H9 (cell line): ENCODE measurements around the gene MB21D2. TPM values are rescaled to one million over a fixed set of nuclear protein-coding genes. Genes with fewer than 3 reads are reported as not detected.

Source experiments
- DNase-seq: peaks from one replicate; pipeline ENCODE4 v3.0.0-alpha.2; 2017
- H2AFZ ChIP-seq: one replicate; pipeline ENCODE4 v1.6.1; 2013; ENCODE audit warnings: mild to moderate bottlenecking, low read length, control low read depth, moderate library complexity
- H2AK5ac ChIP-seq: 2 replicates; pipeline ENCODE4 v1.6.1; 2013; ENCODE audit warnings: low read length, control low read depth, mixed read lengths; ENCODE audit not compliant: insufficient read length
- H2BK120ac ChIP-seq: one replicate; pipeline ENCODE4 v1.6.1; 2013; ENCODE audit warnings: low read depth, mild to moderate bottlenecking, low read length, control low read depth, inconsistent platforms; ENCODE audit not compliant: poor library complexity, severe bottlenecking
- H2BK12ac ChIP-seq: 2 replicates; pipeline ENCODE4 v1.6.1; 2013; ENCODE audit warnings: low read length, control low read depth, mixed read lengths, low read depth; ENCODE audit not compliant: insufficient read length
- H2BK15ac ChIP-seq: 2 replicates; pipeline ENCODE4 v1.6.1; 2013; ENCODE audit warnings: low read depth, low read length, control low read depth
- H2BK20ac ChIP-seq: one replicate; pipeline ENCODE4 v1.6.1; 2013; ENCODE audit warnings: low read depth, mild to moderate bottlenecking, low read length, control low read depth, inconsistent platforms; ENCODE audit not compliant: poor library complexity, severe bottlenecking
- H2BK5ac ChIP-seq: 2 replicates; pipeline ENCODE4 v1.6.1; 2013; ENCODE audit warnings: low read length, control low read depth, mixed read lengths; ENCODE audit not compliant: insufficient read length
- H3K14ac ChIP-seq: 2 replicates; pipeline ENCODE4 v1.6.1; 2013; ENCODE audit warnings: low read length, control low read depth; ENCODE audit not compliant: insufficient read depth
- H3K18ac ChIP-seq: 2 replicates; pipeline ENCODE4 v1.6.1; 2013; ENCODE audit warnings: low read depth, mild to moderate bottlenecking, mixed read lengths, low read length, control low read depth; ENCODE audit not compliant: insufficient read length
- H3K23ac ChIP-seq: 2 replicates; pipeline ENCODE4 v1.6.1; 2013; ENCODE audit warnings: low read length, control low read depth, mixed read lengths, low read depth; ENCODE audit not compliant: insufficient read length
- H3K23me2 ChIP-seq: 2 replicates; pipeline ENCODE4 v1.6.1; 2013; ENCODE audit warnings: low read depth, mild to moderate bottlenecking, mixed read lengths, low read length, control low read depth; ENCODE audit not compliant: insufficient read length, poor library complexity, severe bottlenecking
- H3K27ac ChIP-seq: 2 replicates; pipeline ENCODE4 v1.5.1; 2013; ENCODE audit warnings: low read length, control low read depth, mixed read lengths, low read depth; ENCODE audit not compliant: insufficient read length
- H3K27me3 ChIP-seq: 2 replicates; pipeline ENCODE4 v1.6.1; 2013; ENCODE audit warnings: low read length, control low read depth, inconsistent platforms; ENCODE audit not compliant: insufficient read depth
- H3K4ac ChIP-seq: 2 replicates; pipeline ENCODE4 v1.6.1; 2013; ENCODE audit warnings: low read depth, mild to moderate bottlenecking, control low read depth, inconsistent platforms, low read length, moderate library complexity
- H3K4me1 ChIP-seq: 2 replicates; pipeline ENCODE4 v1.6.1; 2013; ENCODE audit warnings: low read length, control low read depth, inconsistent platforms; ENCODE audit not compliant: insufficient read depth
- H3K4me2 ChIP-seq: 2 replicates; pipeline ENCODE4 v1.6.1; 2013; ENCODE audit warnings: low read length, control low read depth, mixed read lengths; ENCODE audit not compliant: insufficient read length, insufficient read depth
- H3K56ac ChIP-seq: 2 replicates; pipeline ENCODE4 v1.6.1; 2013; ENCODE audit warnings: low read depth, mild to moderate bottlenecking, mixed read lengths, low read length, control low read depth; ENCODE audit not compliant: insufficient read length
- H3K79me1 ChIP-seq: 2 replicates; pipeline ENCODE4 v1.6.1; 2013; ENCODE audit warnings: low read depth, mild to moderate bottlenecking, moderate library complexity, low read length, control low read depth, inconsistent platforms; ENCODE audit not compliant: insufficient read depth, poor library complexity, severe bottlenecking
- H3K79me2 ChIP-seq: 2 replicates; pipeline ENCODE4 v1.6.1; 2013; ENCODE audit warnings: low read length, control low read depth, inconsistent platforms; ENCODE audit not compliant: insufficient read depth
- H3K9ac ChIP-seq: 2 replicates; pipeline ENCODE4 v1.6.1; 2013; ENCODE audit warnings: low read length, control low read depth, mixed read lengths; ENCODE audit not compliant: insufficient read length; ENCODE audit errors: extremely low read depth
- H3K9me3 ChIP-seq: one replicate; pipeline ENCODE4 v1.6.1; 2013; ENCODE audit warnings: low read depth, low read length, inconsistent platforms; ENCODE audit not compliant: control insufficient read depth
- H3T11ph ChIP-seq: one replicate; pipeline ENCODE4 v1.6.1; 2013; ENCODE audit warnings: mild to moderate bottlenecking, low read length, control low read depth, inconsistent platforms
- H4K20me1 ChIP-seq: one replicate; pipeline ENCODE4 v1.6.1; 2013; ENCODE audit not compliant: control insufficient read depth, insufficient read length, insufficient read depth
- H4K5ac ChIP-seq: 2 replicates; pipeline ENCODE4 v1.6.1; 2013; ENCODE audit warnings: low read depth, mild to moderate bottlenecking, mixed read lengths, low read length, control low read depth; ENCODE audit not compliant: insufficient read length
- H4K8ac ChIP-seq: replicated peaks from 2 replicates; pipeline ENCODE4 v1.6.1; 2013; ENCODE audit warnings: low read length, control low read depth, mixed read lengths, low read depth; ENCODE audit not compliant: insufficient read length
- H4K91ac ChIP-seq: 2 replicates; pipeline ENCODE4 v1.6.1; 2013; ENCODE audit warnings: low read depth, mild to moderate bottlenecking, moderate library complexity, mixed read lengths, low read length, control low read depth; ENCODE audit not compliant: insufficient read length
- H3K27ac Mint-ChIP-seq, 3 experiments: 2 replicates in 2 of 3; 3 replicates in 1 of 3; pipeline ENCODE4 v1.8.0; 2020 to 2021; ENCODE audit warnings: mixed read lengths in 3 of 3, mild to moderate bottlenecking in 1 of 3, moderate library complexity in 1 of 3
- H3K27me3 Mint-ChIP-seq: 2 replicates; pipeline ENCODE4 v1.8.0; 2021; ENCODE audit warnings: low read depth, mild to moderate bottlenecking, moderate library complexity, mixed read lengths
- H3K36me3 Mint-ChIP-seq, 3 experiments: 2 replicates in 2 of 3; 3 replicates in 1 of 3; pipeline ENCODE4 v1.8.0; 2020 to 2021; ENCODE audit warnings: low read depth in 3 of 3, mixed read lengths in 3 of 3; ENCODE audit not compliant: insufficient read depth in 1 of 3
- H3K4me1 Mint-ChIP-seq, 2 experiments: 2 replicates each; pipeline ENCODE4 v1.8.0; 2020; ENCODE audit warnings: mixed read lengths in 2 of 2
- H3K4me3 Mint-ChIP-seq, 2 experiments: 2 replicates in 1 of 2; 3 replicates in 1 of 2; pipeline ENCODE4 v1.8.0; 2020 to 2021; ENCODE audit warnings: mild to moderate bottlenecking in 2 of 2, mixed read lengths in 2 of 2, moderate library complexity in 1 of 2
- H3K9me3 Mint-ChIP-seq, 2 experiments: 2 replicates in 1 of 2; 3 replicates in 1 of 2; pipeline ENCODE4 v1.8.0; 2020; ENCODE audit warnings: mild to moderate bottlenecking in 2 of 2, mixed read lengths in 2 of 2, moderate library complexity in 1 of 2
- CTCF ChIP-seq: fragments of 200-600 bp; sonication (generic); conservative IDR thresholded peaks from 3 replicates; pipeline ENCODE4 v1.8.0; 2021; ENCODE audit warnings: antibody characterized with exemption, mild to moderate bottlenecking
- total RNA-seq: library from RNA; stranded (reverse); gene quantifications from 2 replicates; pipeline ENCODE4 v1.2.1, GENCODE V29; 2021

The MB21D2 gene
- total RNA-seq, 1 experiment from 2014 or later = 19.1 TPM

- no peak overlapping the region for H3K18ac ChIP-seq
- no peak overlapping the region for H2BK5ac ChIP-seq
- no peaks in the 10 kb centered on the region for H3K23me2 ChIP-seq
- no peaks in the 10 kb centered on the region for H3K9me3 Mint-ChIP-seq
- no peak overlapping the region for H2BK20ac ChIP-seq
- no peak overlapping the region for H2BK12ac ChIP-seq
- H3K56ac ChIP-seq = no peak overlapping the region
- peaks cover 16% of the 10 kb centered on the region in 2 experiments for H3K4me1 Mint-ChIP-seq
- no peak overlapping the region for H3K9ac ChIP-seq
- H3K14ac ChIP-seq = no peak overlapping the region
- no peak for TF ChIP-seq CTCF
- no peak overlapping the region for H3K4me2 ChIP-seq
- no peak overlapping the region for H3K4me3 Mint-ChIP-seq
- H3K9me3 ChIP-seq = no peaks in the 10 kb centered on the region
- H3K79me2 ChIP-seq = no peaks in the 10 kb centered on the region
- no peaks in the 10 kb centered on the region; the same call in 1 of the 2 replicates for H3K27me3 ChIP-seq
- no peak overlapping the region for H3K27ac ChIP-seq
- H3K23ac ChIP-seq = no peak overlapping the region
- H3K4ac ChIP-seq = no peak overlapping the region
- no peaks in the 10 kb centered on the region for H3K4me1 ChIP-seq
- no peak overlapping the region for H4K91ac ChIP-seq
- DNase-seq = no peak
- no peak overlapping the region for H2AK5ac ChIP-seq
- no peak overlapping the region for H4K5ac ChIP-seq
- H3T11ph ChIP-seq = no peak overlapping the region
- no peak overlapping the region for H3K27ac Mint-ChIP-seq
- no peaks in the 10 kb centered on the region for H3K79me1 ChIP-seq
- H2AFZ ChIP-seq = no peak overlapping the region
- H4K8ac ChIP-seq = no peak overlapping the region
- no peaks in the 10 kb centered on the region for H4K20me1 ChIP-seq
- H3K36me3 Mint-ChIP-seq = no peaks in the 10 kb centered on the region; a peak in 1 of 7 replicates
- no peak overlapping the region for H2BK15ac ChIP-seq
- H3K27me3 Mint-ChIP-seq = no peaks in the 10 kb centered on the region
- no peak overlapping the region for H2BK120ac ChIP-seq
Observed at GRCh38 chr3:192928016-192928415, 10.4 kb upstream of the MB21D2 start.
